K562 (cell line): ENCODE measurements around the gene CARD9. TPM values are rescaled to one million over a fixed set of nuclear protein-coding genes. Genes with fewer than 3 reads are reported as not detected.
A peak's percentile ranks its signal among the peaks of the same experiment; 100 is the strongest.

Experiments
- GTF2F1 ChIP-seq: IDR thresholded peaks from 2 replicates; pipeline ENCODE4 v1.6.1; 2011; ENCODE audit warnings: low read depth, low read length, improper control_type of control experiment
- SP2 ChIP-seq: IDR thresholded peaks from 2 replicates; pipeline ENCODE4 v1.6.1; 2011; ENCODE audit warnings: mild to moderate bottlenecking, low read depth, low read length, moderate library complexity; ENCODE audit not compliant: poor library complexity, severe bottlenecking; ENCODE audit errors: extremely low read depth
- VEZF1 ChIP-seq: fragments of 200-800 bp; sonication (Bioruptor generic); IDR thresholded peaks from 2 replicates; pipeline ENCODE4 v1.6.1; 2017; ENCODE audit warnings: missing genetic modification characterization, missing compliant biosample characterization
- ZBTB40 ChIP-seq, 2 experiments: fragments of 450-650 bp in 1 of 2; sonication (generic) in 1 of 2; formaldehyde crosslinking in 1 of 2; IDR thresholded peaks; 2 replicates each; pipeline versions ENCODE4 v1.7.1 to v1.9.0; 2016 to 2022; ENCODE audit warnings: inconsistent platforms in 1 of 2, mild to moderate bottlenecking in 1 of 2, missing genetic modification reagents in 1 of 2
- ZFX ChIP-seq: sonication (generic); formaldehyde crosslinking; IDR thresholded peaks from 2 replicates; pipeline ENCODE4 v1.8.0; 2022; ENCODE audit warnings: mild to moderate bottlenecking, missing genetic modification reagents, moderate library complexity
- ZNF639 ChIP-seq, 2 experiments: fragments of 200-800 bp in 1 of 2; sonication (Bioruptor generic) in 1 of 2; sonication (generic) in 1 of 2; formaldehyde crosslinking in 1 of 2; IDR thresholded peaks in 1 of 2; conservative IDR thresholded peaks in 1 of 2; 2 replicates each; pipeline versions ENCODE4 v1.5.0 to v1.6.1; 2016 to 2020; ENCODE audit warnings: missing compliant biosample characterization in 1 of 2, missing genetic modification characterization in 1 of 2, missing genetic modification reagents in 1 of 2
- polyA plus RNA-seq, 8 experiments: library from polyadenylated mRNA; depleted of rRNA in 4 of 8; stranded (reverse) in 5 of 8; unstranded in 3 of 8; fragments of >200 nt; fragmentation: Nextera tagmentation in 2 of 8; fragmentation: Illumina TruSeq in 1 of 8; extraction: Ambion mirVana in 2 of 8; extraction: Trizol in 1 of 8; gene quantifications; 2 replicates each; pipeline versions ENCODE4 v1.2.1 to v1.2.3, GENCODE V29; 2011 to 2014; ENCODE audit warnings: inconsistent platforms in 1 of 8, missing spikeins in 1 of 8
- total RNA-seq, 7 experiments: library from RNA; depleted of rRNA in 6 of 7; stranded (reverse); fragments of >200 nt in 6 of 7; fragmentation: Illumina TruSeq in 2 of 7; extraction: Trizol in 2 of 7; gene quantifications; 2 replicates each; pipeline versions ENCODE4 v1.2.1 to v1.2.3, GENCODE V29; 2011 to 2021; ENCODE audit warnings: low replicate concordance in 1 of 7

CARD9 gene
- total and polyA plus RNA-seq, 9 of the 15 experiments (the other 6 are each of a cell fraction or from before 2014, with no cell fraction given), result 1.7 to 53.0 (median 9.7) TPM

GRCh38 chr9:136353757-136354488 lies 19.5 kb downstream of the CARD9 start (continued):
- TF ChIP-seq ZNF639 (CRISPR knock-in tag; conservative IDR thresholded peaks at IDR 0.05 in 1 of 2, IDR thresholded peaks at IDR 0.05 in 1 of 2) (no peak), ZBTB40 (IDR thresholded peaks at IDR 0.05) (no peak), ZBTB40 (CRISPR knock-in tag; IDR thresholded peaks at IDR 0.05) (no peak), SP2 (no peak), ZFX (peak; percentile 35; the same call in 1 of the 2 replicates), VEZF1 (peak; percentile 30; the same call in 1 of the 2 replicates), GTF2F1 (no peak)
- TF ChIP-seq, all 486 proteins: peak for 3
